Natural killer cell (primary cell): ENCODE measurements around the gene CASP8. TPM values are rescaled to one million over a fixed set of nuclear protein-coding genes. Genes with fewer than 3 reads are reported as not detected.
A peak's percentile ranks its signal among the peaks of the same experiment; 100 is the strongest.

ENCODE experiments used
- ATAC-seq, 3 donors: fragments of 150-1000 bp in 2 of 3; fragments of 200-7000 bp in 1 of 3; cut with Tn5 transposase; 1 replicate in 1 of 3; 2 replicates in 2 of 3; pipeline ENCODE4 v1.10.0; 2021; ENCODE audit warnings: mild to moderate bottlenecking in 2 of 3, moderate library complexity in 2 of 3
- DNase-seq, 2 donors: peaks; one replicate each; pipeline versions ENCODE4 v3.0.0 to v3.0.0-alpha.2; 2013 to 2021; ENCODE audit warnings: mixed read lengths in 1 of 2
- H3K27ac ChIP-seq: one replicate; pipeline ENCODE4 v1.5.1; 2013; ENCODE audit warnings: mild to moderate bottlenecking, low read length
- H3K27me3 ChIP-seq: one replicate; pipeline ENCODE4 v1.6.1; 2013; ENCODE audit warnings: low read length; ENCODE audit not compliant: control insufficient read depth, insufficient read depth
- H3K36me3 ChIP-seq: one replicate; pipeline ENCODE4 v1.6.1; 2013; ENCODE audit warnings: low read length; ENCODE audit not compliant: control insufficient read depth, insufficient read depth
- H3K4me1 ChIP-seq: one replicate; pipeline ENCODE4 v1.6.1; 2013; ENCODE audit warnings: low read length; ENCODE audit not compliant: control insufficient read depth, insufficient read depth
- H3K4me3 ChIP-seq: one replicate; pipeline ENCODE4 v1.5.1; 2013; ENCODE audit warnings: low read length
- H3K9me3 ChIP-seq: one replicate; pipeline ENCODE4 v1.6.1; 2013; ENCODE audit warnings: low read length; ENCODE audit not compliant: control insufficient read depth, insufficient read depth
- H3K27ac Mint-ChIP-seq, 2 donors: one replicate each; pipeline ENCODE4 v1.8.0; 2022; ENCODE audit warnings: mild to moderate bottlenecking in 2 of 2, mixed read lengths in 2 of 2, moderate library complexity in 1 of 2
- H3K27me3 Mint-ChIP-seq, 2 donors: one replicate each; pipeline ENCODE4 v1.8.0; 2022; ENCODE audit warnings: low read depth in 2 of 2, mixed read lengths in 2 of 2
- H3K36me3 Mint-ChIP-seq: one replicate; pipeline ENCODE4 v1.8.0; 2022; ENCODE audit warnings: mixed read lengths
- H3K4me1 Mint-ChIP-seq, 2 donors: one replicate each; pipeline ENCODE4 v1.8.0; 2022; ENCODE audit warnings: mixed read lengths in 2 of 2
- H3K4me3 Mint-ChIP-seq: one replicate; pipeline ENCODE4 v1.8.0; 2022; ENCODE audit warnings: mild to moderate bottlenecking, moderate library complexity, mixed read lengths
- H3K9me3 Mint-ChIP-seq, 2 donors: one replicate each; pipeline ENCODE4 v1.8.0; 2022; ENCODE audit warnings: mixed read lengths in 2 of 2
- WGBS: methylation state at CpG from one replicate; pipeline ENCODE4 v1.1.7; 2013; ENCODE audit warnings: missing lambda C conversion rate; ENCODE audit not compliant: insufficient coverage; 5-methylcytosine and 5-hydroxymethylcytosine counted together
- intact Hi-C: fragments of 100-400 bp; cut with micrococcal nuclease; formaldehyde crosslinking; loops from one replicate; pipeline ENCODE4 v1.14.2; 2022
- total RNA-seq, 4 donors: library from RNA; stranded (reverse); fragments of 120-200 nt in 1 of 4; gene quantifications; one replicate each; pipeline versions ENCODE4 v1.2.3 to v1.2.4, GENCODE V29; 2013 to 2022
- TF ChIP-seq, protein P1 (sequence below): fragments of 200-600 bp; IDR thresholded peaks from one replicate; pipeline ENCODE4 v1.8.0; 2022; ENCODE audit warnings: antibody characterized with exemption

The CASP8 gene
- total RNA-seq, 3 donors from 2014 or later (not counting 1 experiment from before 2014, with no cell fraction given), result 218 to 404 (median 347) TPM

DNA sequence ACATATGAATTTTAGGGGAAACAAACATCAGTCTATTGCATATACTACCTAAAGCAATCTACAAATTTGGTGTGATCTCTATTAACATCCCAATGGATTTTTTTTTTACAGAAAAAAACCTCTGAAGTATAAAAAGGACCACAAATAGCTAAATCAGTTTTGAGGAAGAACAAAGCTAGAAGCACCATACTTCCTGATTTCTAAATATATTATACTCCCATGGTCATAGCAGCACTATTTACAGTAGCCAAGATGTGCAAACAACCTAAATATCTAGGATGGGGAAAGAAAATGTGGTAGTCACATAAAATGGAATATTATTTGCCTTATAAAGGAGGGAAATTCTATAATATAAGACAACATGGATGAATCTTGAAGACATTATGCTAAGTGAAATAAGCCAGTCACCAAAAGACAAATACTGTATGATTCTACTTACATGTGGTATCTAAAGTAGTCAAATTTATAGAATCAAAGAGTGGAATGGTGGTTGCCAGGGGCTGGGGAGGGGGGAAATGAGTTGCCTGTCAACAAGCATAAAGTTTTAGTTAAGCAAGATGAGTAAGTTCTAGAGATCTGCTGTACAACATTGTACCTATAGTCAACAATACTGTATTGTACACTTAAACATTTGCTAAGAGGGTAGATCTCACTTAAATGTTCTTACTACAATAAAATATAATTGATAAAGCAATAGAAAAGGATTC is 17.6 kb upstream of the CASP8 start:
- Histone ChIP-seq H3K27me3 (no peaks in the 10 kb centered on the region), H3K4me3 (no peak overlapping the region), H3K27ac (no peak overlapping the region), H3K4me1 (peaks cover 12% of the 10 kb centered on the region), H3K36me3 (peaks cover 22% of the 10 kb centered on the region), H3K9me3 (no peaks in the 10 kb centered on the region)
- TF ChIP-seq, protein P1, sequence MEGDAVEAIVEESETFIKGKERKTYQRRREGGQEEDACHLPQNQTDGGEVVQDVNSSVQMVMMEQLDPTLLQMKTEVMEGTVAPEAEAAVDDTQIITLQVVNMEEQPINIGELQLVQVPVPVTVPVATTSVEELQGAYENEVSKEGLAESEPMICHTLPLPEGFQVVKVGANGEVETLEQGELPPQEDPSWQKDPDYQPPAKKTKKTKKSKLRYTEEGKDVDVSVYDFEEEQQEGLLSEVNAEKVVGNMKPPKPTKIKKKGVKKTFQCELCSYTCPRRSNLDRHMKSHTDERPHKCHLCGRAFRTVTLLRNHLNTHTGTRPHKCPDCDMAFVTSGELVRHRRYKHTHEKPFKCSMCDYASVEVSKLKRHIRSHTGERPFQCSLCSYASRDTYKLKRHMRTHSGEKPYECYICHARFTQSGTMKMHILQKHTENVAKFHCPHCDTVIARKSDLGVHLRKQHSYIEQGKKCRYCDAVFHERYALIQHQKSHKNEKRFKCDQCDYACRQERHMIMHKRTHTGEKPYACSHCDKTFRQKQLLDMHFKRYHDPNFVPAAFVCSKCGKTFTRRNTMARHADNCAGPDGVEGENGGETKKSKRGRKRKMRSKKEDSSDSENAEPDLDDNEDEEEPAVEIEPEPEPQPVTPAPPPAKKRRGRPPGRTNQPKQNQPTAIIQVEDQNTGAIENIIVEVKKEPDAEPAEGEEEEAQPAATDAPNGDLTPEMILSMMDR, result no peak
- Mint-ChIP-seq H3K4me3 (no peak overlapping the region), H3K4me1 (peaks cover 21 to 26% of the 10 kb centered on the region in 2 donors), H3K27me3 (no peaks in the 10 kb centered on the region), H3K27ac (peak overlapping the region in 1 of 2 donors; percentile 89), H3K36me3 (peaks cover 26% of the 10 kb centered on the region), H3K9me3 (no peaks in the 10 kb centered on the region)
- ATAC-seq (no peak), DNase-seq (no peak)
- intact Hi-C loops, result no loop called here

DNA sequence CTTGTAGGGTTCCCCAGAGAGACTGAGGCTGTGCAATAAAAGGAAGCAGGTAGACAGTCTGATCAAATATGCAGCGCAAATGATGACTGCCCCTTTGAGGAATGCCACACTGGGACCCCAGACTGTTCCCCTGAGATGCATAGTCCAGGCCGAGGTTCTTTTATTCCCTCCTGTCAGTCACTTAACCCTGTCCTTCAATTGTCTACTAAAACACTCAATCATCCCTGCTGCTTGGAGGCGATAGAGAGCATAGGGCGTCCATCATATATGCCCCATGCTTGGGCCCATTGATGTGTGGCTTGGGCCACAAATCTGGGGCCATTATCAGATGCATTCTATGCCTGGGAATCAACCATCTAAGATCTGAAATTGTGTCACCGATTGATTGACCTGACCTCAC is 15.5 kb upstream of the CASP8 start:
- TF ChIP-seq, protein P1, result no peak
- no peak overlapping the region for H3K4me3 Mint-ChIP-seq
- DNase-seq, result no peak
- Histone ChIP-seq H3K4me3 (no peak overlapping the region), H3K36me3 (peaks cover 18% of the 10 kb centered on the region), H3K4me1 (peaks cover 5% of the 10 kb centered on the region), H3K27me3 (no peaks in the 10 kb centered on the region), H3K9me3 (no peaks in the 10 kb centered on the region), H3K27ac (no peak overlapping the region)
- peaks cover 20% of the 10 kb centered on the region for H3K36me3 Mint-ChIP-seq
- peaks cover 19 to 24% of the 10 kb centered on the region in 2 donors for H3K4me1 Mint-ChIP-seq
- H3K27ac Mint-ChIP-seq, result no peak overlapping the region
- WGBS, result 97% methylated on average over 5 of the region's 5 CpGs
- H3K27me3 Mint-ChIP-seq, result no peaks in the 10 kb centered on the region
- intact Hi-C loops, result no loop called here
- ATAC-seq, result no peak
- H3K9me3 Mint-ChIP-seq, result no peaks in the 10 kb centered on the region

DNA sequence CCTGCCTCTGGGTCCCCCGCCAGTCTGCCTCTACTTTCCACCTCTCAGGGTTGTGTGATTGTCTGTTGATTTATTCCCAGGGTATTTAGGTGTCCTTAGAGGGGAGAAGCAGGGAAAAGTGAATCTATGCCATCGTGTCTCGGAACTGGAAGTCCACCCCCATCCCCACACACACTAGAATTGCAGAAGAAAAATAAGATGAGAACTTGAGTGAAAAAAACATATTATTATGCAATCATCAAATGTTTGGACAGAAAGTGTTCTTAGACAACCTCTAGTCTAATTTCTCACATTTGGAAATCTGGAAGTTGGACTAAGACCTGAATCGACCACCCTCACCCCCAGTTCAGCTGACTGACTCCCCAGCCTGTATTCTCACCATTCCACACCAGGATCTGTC is 14.1 kb upstream of the CASP8 start:
- Histone ChIP-seq H3K4me1 (peaks cover 5% of the 10 kb centered on the region), H3K27ac (no peak overlapping the region), H3K27me3 (no peaks in the 10 kb centered on the region), H3K4me3 (no peak overlapping the region), H3K36me3 (peaks cover 9% of the 10 kb centered on the region), H3K9me3 (no peaks in the 10 kb centered on the region)
- intact Hi-C loops, result no loop called here
- Mint-ChIP-seq H3K27me3 (no peaks in the 10 kb centered on the region), H3K9me3 (no peaks in the 10 kb centered on the region), H3K4me1 (peaks cover 22 to 35% of the 10 kb centered on the region in 2 donors), H3K4me3 (no peak overlapping the region), H3K36me3 (peaks cover 5% of the 10 kb centered on the region), H3K27ac (no peak overlapping the region)
- no peak for DNase-seq
- ATAC-seq, result no peak
- 64% methylated on average over 1 of the region's 4 CpGs for WGBS
- TF ChIP-seq, protein P1, result no peak
